Hepatocyte (in vitro differentiated cells): Measurements from ENCODE around the gene DDX17. TPM values are rescaled to one million over a fixed set of nuclear protein-coding genes. Genes with fewer than 3 reads are reported as not detected.

Experiments used
- DNase-seq: peaks from one replicate; pipeline ENCODE4 v3.0.0-alpha.2; 2016; ENCODE audit warnings: low spot score
- H2AFZ ChIP-seq: fragments of 200-600 bp; sonication (generic); 2 replicates; pipeline ENCODE4 v1.6.0; 2016; ENCODE audit warnings: antibody characterized with exemption, mild to moderate bottlenecking
- H3K27ac ChIP-seq: fragments of 200-600 bp; sonication (generic); 2 replicates; pipeline ENCODE4 v1.5.1; 2016; ENCODE audit warnings: mild to moderate bottlenecking
- H3K27me3 ChIP-seq: fragments of 200-600 bp; sonication (generic); 2 replicates; pipeline ENCODE4 v1.6.1; 2016
- H3K36me3 ChIP-seq: fragments of 200-600 bp; sonication (generic); replicated peaks from 2 replicates; pipeline ENCODE4 v1.5.1; 2016; ENCODE audit warnings: low read depth; ENCODE audit not compliant: insufficient read depth
- H3K4me1 ChIP-seq: fragments of 200-600 bp; sonication (generic); 2 replicates; pipeline ENCODE4 v1.5.1; 2016; ENCODE audit warnings: mild to moderate bottlenecking, moderate library complexity; ENCODE audit not compliant: insufficient read depth
- H3K4me2 ChIP-seq: fragments of 200-600 bp; sonication (generic); 2 replicates; pipeline ENCODE4 v1.6.0; 2016
- H3K4me3 ChIP-seq: fragments of 200-600 bp; sonication (generic); 2 replicates; pipeline ENCODE4 v1.5.1; 2016; ENCODE audit warnings: mild to moderate bottlenecking
- H3K79me2 ChIP-seq: fragments of 200-600 bp; sonication (generic); 2 replicates; pipeline ENCODE4 v1.6.0; 2017; ENCODE audit warnings: mild to moderate bottlenecking
- H3K9me2 ChIP-seq: fragments of 200-600 bp; sonication (generic); replicated peaks from 2 replicates; pipeline ENCODE4 v1.6.0; 2017; ENCODE audit warnings: mild to moderate bottlenecking; ENCODE audit not compliant: insufficient read depth
- H3K9me3 ChIP-seq: fragments of 200-600 bp; sonication (generic); 2 replicates; pipeline ENCODE4 v1.5.1; 2016; ENCODE audit warnings: low read depth, mild to moderate bottlenecking
- H4K20me1 ChIP-seq: fragments of 200-600 bp; sonication (generic); 2 replicates; pipeline ENCODE4 v1.6.0; 2016; ENCODE audit warnings: mild to moderate bottlenecking; ENCODE audit not compliant: insufficient read depth, poor library complexity, severe bottlenecking
- CTCF ChIP-seq: fragments of 200-600 bp; sonication (generic); IDR thresholded peaks from 2 replicates; pipeline ENCODE4 v1.5.1; 2016; ENCODE audit warnings: antibody characterized with exemption, mild to moderate bottlenecking; ENCODE audit not compliant: poor library complexity
- EZH2 ChIP-seq: fragments of 200-600 bp; sonication (generic); IDR thresholded peaks from 2 replicates; pipeline ENCODE4 v1.6.1; 2016; ENCODE audit warnings: antibody characterized with exemption, mild to moderate bottlenecking, borderline replicate concordance
- EZH2phosphoT487 ChIP-seq: fragments of 200-600 bp; sonication (generic); IDR thresholded peaks from one replicate; pipeline ENCODE4 v1.6.1; 2018; ENCODE audit warnings: antibody characterized with exemption, mild to moderate bottlenecking, low read depth, moderate library complexity; ENCODE audit not compliant: unreplicated experiment, severe bottlenecking
- WGBS: methylation state at CpG from one replicate; pipeline ENCODE4 v1.1.6; 2016; ENCODE audit warnings: low lambda C conversion rate; ENCODE audit errors: missing lambda C conversion rate; 5-methylcytosine and 5-hydroxymethylcytosine counted together
- polyA plus RNA-seq: library from polyadenylated mRNA; unstranded; fragments of >200 nt; fragmentation: Nextera tagmentation; extraction: Ambion mirVana; gene quantifications from 2 replicates; pipeline ENCODE4 v1.2.1, GENCODE V29; 2016
- total RNA-seq: library from RNA; depleted of rRNA; stranded (reverse); fragments of >200 nt; gene quantifications from 2 replicates; pipeline ENCODE4 v1.2.3, GENCODE V29; 2014

The DDX17 gene
- total and polyA plus RNA-seq, 2 experiments from 2014 or later: 42.3 to 432 TPM

GRCh38 chr22:38465673-38466490 is 40.2 kb downstream of the DDX17 start:
- Histone ChIP-seq H3K27ac (no peak overlapping the region), H3K9me3 (no peaks in the 10 kb centered on the region), H3K4me1 (peaks cover 22% of the 10 kb centered on the region), H3K4me3 (no peak overlapping the region), H3K4me2 (no peak overlapping the region), H4K20me1 (no peaks in the 10 kb centered on the region), H3K9me2 (no peaks in the 10 kb centered on the region), H3K79me2 (peaks cover 11% of the 10 kb centered on the region), H3K27me3 (no peaks in the 10 kb centered on the region), H2AFZ (no peak overlapping the region), H3K36me3 (no peaks in the 10 kb centered on the region)
- TF ChIP-seq EZH2: no peak
- TF ChIP-seq CTCF: no peak
- TF ChIP-seq EZH2phosphoT487: no peak
- no peak for DNase-seq
- 80% methylated on average over 26 of the region's 26 CpGs for WGBS

- H3K79me2 ChIP-seq: peaks cover 11% of the 10 kb centered on the region
- peaks cover 22% of the 10 kb centered on the region for H3K4me1 ChIP-seq
- H3K27me3 ChIP-seq: no peaks in the 10 kb centered on the region
- no peak overlapping the region for H2AFZ ChIP-seq
- H3K9me3 ChIP-seq: no peaks in the 10 kb centered on the region
- no peaks in the 10 kb centered on the region for H3K36me3 ChIP-seq
- H4K20me1 ChIP-seq: no peaks in the 10 kb centered on the region
- H3K4me2 ChIP-seq: no peak overlapping the region
- H3K9me2 ChIP-seq: no peaks in the 10 kb centered on the region
- H3K4me3 ChIP-seq: no peak overlapping the region
- WGBS: 89% methylated on average over 10 of the region's 10 CpGs
- H3K27ac ChIP-seq: no peak overlapping the region
- TF ChIP-seq EZH2phosphoT487 (no peak), EZH2 (no peak), CTCF (no peak)
- DNase-seq: no peak
Observed at GRCh38 chr22:38464992-38465672, 41.0 kb downstream of the DDX17 start.

GRCh38 chr22:38462960-38463784 is 42.9 kb downstream of the DDX17 start:
- Histone ChIP-seq H3K36me3 (no peaks in the 10 kb centered on the region), H3K27me3 (no peaks in the 10 kb centered on the region), H3K4me1 (peaks cover 11% of the 10 kb centered on the region), H2AFZ (peak overlapping the region; percentile 64), H3K4me2 (peak overlapping the region; percentile 72), H3K9me3 (no peaks in the 10 kb centered on the region), H4K20me1 (no peaks in the 10 kb centered on the region), H3K9me2 (no peaks in the 10 kb centered on the region), H3K27ac (no peak overlapping the region), H3K79me2 (no peaks in the 10 kb centered on the region), H3K4me3 (no peak overlapping the region)
- TF ChIP-seq CTCF (no peak), EZH2 (no peak), EZH2phosphoT487 (no peak)
- DNase-seq: peak; percentile 74
- WGBS: 29% methylated on average over 25 of the region's 28 CpGs
